Choroid plexus epithelial cell (primary cell): ENCODE data around the gene GOLGA2.

Source experiments
- DNase-seq: peaks from one replicate; pipeline ENCODE4 v3.0.0-alpha.2; 2010; ENCODE audit warnings: low read depth
- H3K4me3 ChIP-seq: 2 replicates; pipeline ENCODE4 v1.5.1; 2011; ENCODE audit warnings: low read depth, mild to moderate bottlenecking, control low read depth, low read length, moderate library complexity
- CTCF ChIP-seq: conservative IDR thresholded peaks from 2 replicates; pipeline ENCODE4 v1.5.1; 2011; ENCODE audit warnings: low read depth, mild to moderate bottlenecking, control low read depth, inconsistent platforms, low read length, moderate library complexity

Gene GOLGA2

DNA sequence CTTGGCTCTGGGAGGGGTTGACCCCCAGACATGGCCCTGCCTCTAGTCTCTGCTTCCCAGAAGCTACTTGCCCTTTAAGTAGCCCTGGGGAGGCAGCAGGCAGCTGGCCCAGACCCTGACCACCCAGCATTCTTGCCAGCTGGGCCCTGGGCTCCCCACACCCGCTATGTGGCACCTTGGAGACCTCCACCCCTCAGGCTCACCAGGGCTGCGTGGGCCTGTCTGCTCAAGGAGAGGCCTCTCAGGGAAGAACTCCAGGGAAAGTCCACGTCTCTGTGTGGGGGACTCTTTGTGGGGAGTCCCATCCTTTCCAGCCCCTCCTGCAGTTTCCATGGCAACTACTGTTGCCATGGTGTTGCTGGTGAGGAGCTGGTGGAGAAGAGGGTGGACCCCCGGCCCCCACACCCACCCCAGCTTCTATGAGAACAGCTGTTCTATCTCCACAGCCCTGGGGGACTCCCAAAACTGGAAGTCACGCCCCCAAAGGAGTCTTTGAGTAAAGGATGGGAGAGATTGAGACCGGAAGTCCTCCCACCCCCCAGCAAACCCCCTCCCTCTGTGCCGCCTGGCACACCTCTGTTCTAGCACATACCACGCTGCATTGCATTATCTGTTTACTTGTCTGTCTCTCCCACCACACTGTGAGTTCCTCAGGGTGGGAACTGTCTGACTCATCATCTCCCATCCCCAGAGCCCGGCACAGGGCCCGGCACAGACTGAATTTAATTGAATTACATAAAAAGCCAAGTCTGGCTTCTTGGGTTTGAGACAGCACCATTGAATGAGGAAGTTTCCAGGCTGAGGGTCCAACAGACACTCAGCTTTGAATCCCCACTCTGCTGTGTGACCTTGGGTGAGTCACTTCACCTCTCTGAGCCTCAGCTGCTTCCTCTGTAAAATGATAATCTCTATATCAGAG lies 60.1 kb downstream of the GOLGA2 start:
- no peak overlapping the region for H3K4me3 ChIP-seq
- DNase-seq, result peak; percentile 91
- no peak for TF ChIP-seq CTCF

- no peak overlapping the region for H3K4me3 ChIP-seq
- DNase-seq, result no peak
Measured at GRCh38 chr9:128214571-128215490, 61.0 kb downstream of the GOLGA2 start.

GRCh38 chr9:128213746-128214497 lies 61.9 kb downstream of the GOLGA2 start:
- no peak for DNase-seq
- TF ChIP-seq CTCF, result no peak
- no peak overlapping the region for H3K4me3 ChIP-seq

More at GRCh38 chr9:128214571-128215490, 61.0 kb downstream of the GOLGA2 start:
- TF ChIP-seq CTCF, result no peak

DNA sequence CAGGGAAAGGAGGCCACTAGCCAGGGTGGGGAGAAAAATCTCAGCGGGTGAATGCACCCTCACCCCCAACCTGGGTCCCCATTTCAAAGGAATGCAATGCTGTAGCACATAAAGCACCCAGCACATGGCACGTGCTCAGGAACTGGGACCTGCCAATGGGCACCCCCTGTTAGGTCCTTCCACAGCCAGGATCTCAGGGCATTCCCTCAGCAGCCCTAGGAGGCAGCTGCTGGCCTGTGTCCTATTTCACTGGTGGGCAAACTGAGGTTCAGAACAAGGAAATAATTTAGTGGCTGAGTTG lies 63.9 kb downstream of the GOLGA2 start:
- H3K4me3 ChIP-seq, result no peak overlapping the region
- TF ChIP-seq CTCF, result no peak
- no peak for DNase-seq

GRCh38 chr9:128211186-128211980 lies 64.4 kb downstream of the GOLGA2 start:
- H3K4me3 ChIP-seq, result no peak overlapping the region
- TF ChIP-seq CTCF, result no peak
- DNase-seq, result no peak
